H1 (cell line): ENCODE measurements around the gene KCNC4. TPM values are rescaled to one million over a fixed set of nuclear protein-coding genes. Genes with fewer than 3 reads are reported as not detected.

ENCODE experiments used
- BRCA1 ChIP-seq: IDR thresholded peaks from 2 replicates; pipeline ENCODE4 v1.6.1; 2012; ENCODE audit warnings: low read depth, low read length, improper control_type of control experiment
- CEBPB ChIP-seq: IDR thresholded peaks from 2 replicates; pipeline ENCODE4 v1.6.1; 2012; ENCODE audit warnings: low read depth, low read length
- SUZ12 ChIP-seq: fragments of 200-600 bp; sonication (generic); IDR thresholded peaks from 2 replicates; pipeline ENCODE4 v1.6.1; 2012; ENCODE audit warnings: mild to moderate bottlenecking, inconsistent platforms, low read length, moderate library complexity, mixed read lengths
- TAF1 ChIP-seq: IDR thresholded peaks from 2 replicates; pipeline ENCODE4 v1.6.1; 2011; ENCODE audit warnings: mild to moderate bottlenecking, low read depth, low read length
- polyA plus RNA-seq, 7 experiments: library from polyadenylated mRNA; depleted of rRNA in 3 of 7; stranded (reverse) in 5 of 7; unstranded in 2 of 7; fragments of >200 nt in 5 of 7; fragments of 200-250 nt in 2 of 7; gene quantifications; 1 replicate in 5 of 7; 2 replicates in 1 of 7; 4 replicates in 1 of 7; pipeline versions ENCODE4 v1.2.1 to v1.2.3, GENCODE V29; 2011 to 2013; ENCODE audit warnings: missing spikeins in 2 of 7, mixed read lengths in 2 of 7
- total RNA-seq: library from RNA; stranded (reverse); fragmentation: NEBNext Ultra II Directional; extraction: Animal tissue kit (Norgen Biotek cat#: 25700); gene quantifications from 2 replicates; pipeline ENCODE4 v1.2.1, GENCODE V29; 2021

KCNC4 gene
- total and polyA plus RNA-seq, 2 of the 8 experiments (the other 6 are each of a cell fraction or from before 2014, with no cell fraction given), result 8.1 to 11.2 TPM

- TF ChIP-seq SUZ12 (no peak), CEBPB (no peak), BRCA1 (no peak), TAF1 (no peak)
Observed at GRCh38 chr1:110173466-110174105, 36.5 kb upstream of the KCNC4 start (continued).
